H1 (cell line): ENCODE data around the gene TPM2.

ENCODE experiments used
- CEBPB ChIP-seq: IDR thresholded peaks from 2 replicates; pipeline ENCODE4 v1.6.1; 2012; ENCODE audit warnings: low read depth, low read length
- CHD2 ChIP-seq: IDR thresholded peaks from 2 replicates; pipeline ENCODE4 v1.6.1; 2012; ENCODE audit warnings: low read length, improper control_type of control experiment
- EP300 ChIP-seq, 2 experiments: IDR thresholded peaks; 1 replicate in 1 of 2; 2 replicates in 1 of 2; pipeline ENCODE4 v1.6.1; 2011 to 2012; ENCODE audit warnings: low read depth in 2 of 2, low read length in 2 of 2, mild to moderate bottlenecking in 2 of 2, borderline replicate concordance in 1 of 2, inconsistent platforms in 1 of 2, moderate library complexity in 1 of 2
- EZH2 ChIP-seq: fragments of 200-600 bp; sonication (generic); IDR thresholded peaks from 2 replicates; pipeline ENCODE4 v1.7.1; 2012; ENCODE audit warnings: low read depth, mild to moderate bottlenecking, moderate library complexity, low read length, inconsistent platforms; ENCODE audit not compliant: severe bottlenecking
- GTF2F1 ChIP-seq: IDR thresholded peaks from 2 replicates; pipeline ENCODE4 v1.6.1; 2012; ENCODE audit warnings: low read depth, low read length, improper control_type of control experiment, borderline replicate concordance
- RAD21 ChIP-seq, 2 experiments: IDR thresholded peaks in 1 of 2; conservative IDR thresholded peaks in 1 of 2; 2 replicates each; pipeline ENCODE4 v1.6.1; 2011; ENCODE audit warnings: low read depth in 2 of 2, low read length in 2 of 2, improper control_type of control experiment in 1 of 2, inconsistent platforms in 1 of 2, mild to moderate bottlenecking in 1 of 2, moderate library complexity in 1 of 2
- RFX5 ChIP-seq: IDR thresholded peaks from 2 replicates; pipeline ENCODE4 v1.6.1; 2011; ENCODE audit warnings: low read depth, low read length, improper control_type of control experiment, borderline replicate concordance
- TF ChIP-seq, protein P1 (sequence below), 3 experiments: IDR thresholded peaks; 1 replicate in 2 of 3; 2 replicates in 1 of 3; pipeline versions ENCODE4 v1.5.1 to v1.6.1; 2011; ENCODE audit warnings: low read length in 3 of 3, mild to moderate bottlenecking in 3 of 3, inconsistent platforms in 2 of 3, low read depth in 1 of 3, moderate library complexity in 1 of 3; ENCODE audit not compliant: insufficient read depth in 1 of 3; ENCODE audit errors: control extremely low read depth in 1 of 3

DNA sequence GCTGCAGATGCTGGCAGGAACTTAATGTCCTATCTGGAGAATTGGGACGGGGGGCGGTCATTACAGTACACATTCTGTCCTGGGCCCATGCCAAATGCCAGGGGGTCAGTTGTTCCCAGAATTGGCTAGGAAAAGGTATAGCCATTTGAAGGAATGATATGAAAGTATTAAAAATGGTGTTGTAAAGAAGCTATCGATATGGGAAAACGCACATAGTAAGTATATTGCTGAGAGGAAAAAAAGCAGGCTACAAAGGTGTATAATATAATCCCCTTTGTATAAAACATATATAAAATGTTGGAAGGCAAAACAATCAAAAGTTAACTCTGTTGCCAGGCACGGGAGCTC is 24.3 kb downstream of the TPM2 start:
- TF ChIP-seq CHD2 (no peak), CEBPB (no peak), RFX5 (no peak), EZH2 (no peak), RAD21 (IDR thresholded peaks at IDR 0.05 in 1 of 2, conservative IDR thresholded peaks at IDR 0.05 in 1 of 2; ENCODE audit: low read depth in 2 of 2, low read length in 2 of 2) (no peak), EP300 (IDR thresholded peaks at IDR 0.05; ENCODE audit: borderline replicate concordance in 1 of 2, low read depth in 2 of 2, low read length in 2 of 2) (no peak), GTF2F1 (no peak)
- TF ChIP-seq, protein P1, sequence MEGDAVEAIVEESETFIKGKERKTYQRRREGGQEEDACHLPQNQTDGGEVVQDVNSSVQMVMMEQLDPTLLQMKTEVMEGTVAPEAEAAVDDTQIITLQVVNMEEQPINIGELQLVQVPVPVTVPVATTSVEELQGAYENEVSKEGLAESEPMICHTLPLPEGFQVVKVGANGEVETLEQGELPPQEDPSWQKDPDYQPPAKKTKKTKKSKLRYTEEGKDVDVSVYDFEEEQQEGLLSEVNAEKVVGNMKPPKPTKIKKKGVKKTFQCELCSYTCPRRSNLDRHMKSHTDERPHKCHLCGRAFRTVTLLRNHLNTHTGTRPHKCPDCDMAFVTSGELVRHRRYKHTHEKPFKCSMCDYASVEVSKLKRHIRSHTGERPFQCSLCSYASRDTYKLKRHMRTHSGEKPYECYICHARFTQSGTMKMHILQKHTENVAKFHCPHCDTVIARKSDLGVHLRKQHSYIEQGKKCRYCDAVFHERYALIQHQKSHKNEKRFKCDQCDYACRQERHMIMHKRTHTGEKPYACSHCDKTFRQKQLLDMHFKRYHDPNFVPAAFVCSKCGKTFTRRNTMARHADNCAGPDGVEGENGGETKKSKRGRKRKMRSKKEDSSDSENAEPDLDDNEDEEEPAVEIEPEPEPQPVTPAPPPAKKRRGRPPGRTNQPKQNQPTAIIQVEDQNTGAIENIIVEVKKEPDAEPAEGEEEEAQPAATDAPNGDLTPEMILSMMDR (IDR thresholded peaks at IDR 0.05; ENCODE audit: control extremely low read depth in 1 of 3, insufficient read depth in 1 of 3, low read depth in 1 of 3, low read length in 3 of 3), result no peak
